HL-60 (cell line): ENCODE data around the gene KRT35.
A peak's percentile ranks its signal among the peaks of the same experiment; 100 is the strongest.

Experiments used
- DNase-seq, 2 experiments: peaks; one replicate each; pipeline ENCODE4 v3.0.0-alpha.2; 2010 to 2020; ENCODE audit warnings: low read depth in 1 of 2, low spot score in 1 of 2
- H3K27ac ChIP-seq: fragments of 250-450 bp; sonication (Bioruptor Pico); replicated peaks from 2 replicates; pipeline ENCODE4 v1.5.1; 2020; ENCODE audit warnings: mild to moderate bottlenecking, moderate library complexity
- H3K27me3 ChIP-seq: fragments of 250-450 bp; sonication (Bioruptor Pico); 2 replicates; pipeline ENCODE4 v1.5.1; 2021; ENCODE audit warnings: mild to moderate bottlenecking, moderate library complexity; ENCODE audit not compliant: insufficient read depth, poor library complexity, severe bottlenecking
- H3K4me3 ChIP-seq: replicated peaks from 2 replicates; pipeline ENCODE4 v1.5.1; 2011; ENCODE audit warnings: mild to moderate bottlenecking, control low read depth, low read length; ENCODE audit not compliant: insufficient read depth
- CTCF ChIP-seq: IDR thresholded peaks from one replicate; pipeline ENCODE4 v1.5.1; 2011; ENCODE audit warnings: low read length, control low read depth, inconsistent platforms; ENCODE audit not compliant: insufficient read depth
- GABPA ChIP-seq: IDR thresholded peaks from 2 replicates; pipeline ENCODE4 v1.6.1; 2012; ENCODE audit warnings: low read depth
- POLR2AphosphoS5 ChIP-seq: IDR thresholded peaks from 2 replicates; pipeline ENCODE4 v1.6.1; 2012; ENCODE audit warnings: low read depth
- REST ChIP-seq: IDR thresholded peaks from 2 replicates; pipeline ENCODE4 v1.6.1; 2012; ENCODE audit warnings: low read depth; ENCODE audit not compliant: insufficient replicate concordance
- SPI1 ChIP-seq: IDR thresholded peaks from 2 replicates; pipeline ENCODE4 v1.6.1; 2012; ENCODE audit warnings: low read depth, mild to moderate bottlenecking, borderline replicate concordance

The KRT35 gene

GRCh38 chr17:41492771-41493170 lies 11.8 kb upstream of the KRT35 start:
- no peak for TF ChIP-seq SPI1
- no peak for TF ChIP-seq POLR2AphosphoS5
- no peak for TF ChIP-seq CTCF
- Histone ChIP-seq H3K4me3 (no peak overlapping the region), H3K27me3 (no peaks in the 10 kb centered on the region), H3K27ac (no peak overlapping the region)
- DNase-seq: no peak

GRCh38 chr17:41492351-41492750 lies 11.4 kb upstream of the KRT35 start:
- Histone ChIP-seq H3K27ac (no peak overlapping the region), H3K27me3 (no peaks in the 10 kb centered on the region), H3K4me3 (no peak overlapping the region)
- no peak for TF ChIP-seq POLR2AphosphoS5
- TF ChIP-seq SPI1: 0 out of 2 replicates have a peak, but pooled peaks have one; percentile 5
- no peak for TF ChIP-seq REST
- TF ChIP-seq CTCF: no peak
- TF ChIP-seq GABPA: no peak
- no peak for DNase-seq

- DNase-seq: no peak
- Histone ChIP-seq H3K27ac (no peak overlapping the region), H3K27me3 (no peaks in the 10 kb centered on the region), H3K4me3 (no peak overlapping the region)
- TF ChIP-seq REST (no peak), CTCF (no peak), GABPA (no peak), SPI1 (no peak), POLR2AphosphoS5 (no peak)
These were observed 10.5 kb upstream of the KRT35 start for GRCh38 chr17:41491476-41491875.
